ENCODE data around the gene C6orf89. TPM values are rescaled to one million over a fixed set of nuclear protein-coding genes. Genes with fewer than 3 reads are reported as not detected.

Gene C6orf89
- total RNA-seq, 4 donors from 2014 or later, result 7.8 to 41.8 (median 28.2) TPM

GRCh38 chr6:36907781-36908180, 22.0 kb downstream of the C6orf89 start:
- Histone ChIP-seq H3K4me1 (peaks cover 0 to 40% (median 6%) of the 10 kb centered on the region in 4 donors), H3K9me3 (no peaks in the 10 kb centered on the region), H3K4me3 (no peak overlapping the region), H3K27me3 (no peaks in the 10 kb centered on the region), H3K27ac (peak overlapping the region; percentile 1 to 63 (median 35)), H3K36me3 (peaks cover 0 to 21% (median 8%) of the 10 kb centered on the region in 4 donors)
- intact Hi-C loops (cut with DNase I; ENCODE audit: low total_unique reads), result no loop called here
- DNase-seq, result peak; percentile 44
- in situ Hi-C loops (cut with MboI; ENCODE audit: low pct_ligation_motif_present in 1 of 4, low pct_unique_long_range_greater_than_20kb in 1 of 4, low sequenced_read_pairs in 3 of 4), result no loop called here
- WGBS, 2 donors (ENCODE audit: low coverage in 1 of 2), result 45 to 61% methylated on average over 5 of the region's 5 CpGs
- TF ChIP-seq, protein P1, sequence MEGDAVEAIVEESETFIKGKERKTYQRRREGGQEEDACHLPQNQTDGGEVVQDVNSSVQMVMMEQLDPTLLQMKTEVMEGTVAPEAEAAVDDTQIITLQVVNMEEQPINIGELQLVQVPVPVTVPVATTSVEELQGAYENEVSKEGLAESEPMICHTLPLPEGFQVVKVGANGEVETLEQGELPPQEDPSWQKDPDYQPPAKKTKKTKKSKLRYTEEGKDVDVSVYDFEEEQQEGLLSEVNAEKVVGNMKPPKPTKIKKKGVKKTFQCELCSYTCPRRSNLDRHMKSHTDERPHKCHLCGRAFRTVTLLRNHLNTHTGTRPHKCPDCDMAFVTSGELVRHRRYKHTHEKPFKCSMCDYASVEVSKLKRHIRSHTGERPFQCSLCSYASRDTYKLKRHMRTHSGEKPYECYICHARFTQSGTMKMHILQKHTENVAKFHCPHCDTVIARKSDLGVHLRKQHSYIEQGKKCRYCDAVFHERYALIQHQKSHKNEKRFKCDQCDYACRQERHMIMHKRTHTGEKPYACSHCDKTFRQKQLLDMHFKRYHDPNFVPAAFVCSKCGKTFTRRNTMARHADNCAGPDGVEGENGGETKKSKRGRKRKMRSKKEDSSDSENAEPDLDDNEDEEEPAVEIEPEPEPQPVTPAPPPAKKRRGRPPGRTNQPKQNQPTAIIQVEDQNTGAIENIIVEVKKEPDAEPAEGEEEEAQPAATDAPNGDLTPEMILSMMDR (IDR thresholded peaks at IDR 0.05), result no peak
- TF ChIP-seq EP300 (IDR thresholded peaks at IDR 0.05; ENCODE audit: low read depth) (no peak), POLR2A (IDR thresholded peaks at IDR 0.05) (no peak), POLR2AphosphoS5 (IDR thresholded peaks at IDR 0.05) (no peak)

- intact Hi-C loops (cut with DNase I; ENCODE audit: low total_unique reads), result no loop called here
- TF ChIP-seq POLR2AphosphoS5 (IDR thresholded peaks at IDR 0.05) (no peak), EP300 (IDR thresholded peaks at IDR 0.05; ENCODE audit: low read depth) (no peak), POLR2A (IDR thresholded peaks at IDR 0.05) (no peak)
- TF ChIP-seq, protein P1 (IDR thresholded peaks at IDR 0.05), result no peak
- no peak for DNase-seq
- Histone ChIP-seq H3K4me3 (no peak overlapping the region), H3K27me3 (no peaks in the 10 kb centered on the region), H3K4me1 (peaks cover 2 to 49% (median 6%) of the 10 kb centered on the region in 4 donors), H3K36me3 (peaks cover 0 to 12% (median 4%) of the 10 kb centered on the region in 4 donors), H3K27ac (no peak overlapping the region), H3K9me3 (no peaks in the 10 kb centered on the region)
- 64 to 77% methylated on average over 1 to 2 of the region's 2 CpGs for WGBS, 2 donors (ENCODE audit: low coverage in 1 of 2)
- in situ Hi-C loops (cut with MboI; ENCODE audit: low pct_ligation_motif_present in 1 of 4, low pct_unique_long_range_greater_than_20kb in 1 of 4, low sequenced_read_pairs in 3 of 4), result no loop called here
Measured at GRCh38 chr6:36908747-36909146, 23.0 kb downstream of the C6orf89 start.

GRCh38 chr6:36912030-36912454, 26.3 kb downstream of the C6orf89 start:
- Histone ChIP-seq H3K27me3 (no peaks in the 10 kb centered on the region), H3K27ac (peak overlapping the region in 1 of 4 donors; percentile 23), H3K4me3 (no peak overlapping the region), H3K4me1 (peaks cover 0 to 34% (median 2%) of the 10 kb centered on the region in 4 donors), H3K36me3 (peaks cover 0 to 19% (median 8%) of the 10 kb centered on the region in 4 donors), H3K9me3 (no peaks in the 10 kb centered on the region)
- TF ChIP-seq POLR2AphosphoS5 (IDR thresholded peaks at IDR 0.05) (no peak), EP300 (IDR thresholded peaks at IDR 0.05; ENCODE audit: low read depth) (no peak), POLR2A (IDR thresholded peaks at IDR 0.05) (no peak)
- TF ChIP-seq, protein P1 (IDR thresholded peaks at IDR 0.05), result no peak
- no peak for DNase-seq
- WGBS, 2 donors (ENCODE audit: low coverage in 1 of 2), result 65 to 67% methylated on average over 3 to 4 of the region's 4 CpGs
- intact Hi-C loops (cut with DNase I; ENCODE audit: low total_unique reads) (loop anchor here (5.0 kb wide), 1 partner anchor 1025 kb away; no protein-coding TSS in a partner anchor), in situ Hi-C loops (cut with MboI; ENCODE audit: low pct_ligation_motif_present in 1 of 4, low pct_unique_long_range_greater_than_20kb in 1 of 4, low sequenced_read_pairs in 3 of 4) (no loop called here)

DNA sequence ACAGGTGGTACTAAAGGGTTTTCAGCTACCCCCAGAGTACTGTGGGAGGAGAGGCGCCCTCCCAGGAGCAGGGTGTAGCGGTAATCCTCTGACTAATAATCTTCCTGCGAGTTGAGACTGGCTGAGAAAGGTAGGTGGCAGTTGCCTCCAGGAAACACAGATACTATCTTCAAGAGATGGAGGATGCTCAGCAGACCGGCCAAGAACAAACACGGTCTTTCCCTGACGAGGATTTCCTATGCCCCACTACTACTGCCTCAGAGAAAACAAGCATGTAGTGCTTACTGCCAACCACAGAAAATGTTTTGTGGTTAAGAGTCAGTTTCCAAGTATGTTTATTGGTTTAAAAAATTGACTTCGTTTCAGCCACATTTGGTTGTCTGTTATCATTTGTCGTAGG, 26.8 kb downstream of the C6orf89 start:
- in situ Hi-C loops (cut with MboI; ENCODE audit: low pct_ligation_motif_present in 1 of 4, low pct_unique_long_range_greater_than_20kb in 1 of 4, low sequenced_read_pairs in 3 of 4), result no loop called here
- H3K4me1 ChIP-seq, result peaks cover 0 to 36% (median 2%) of the 10 kb centered on the region in 4 donors
- peak; percentile 14 for DNase-seq
- TF ChIP-seq EP300 (IDR thresholded peaks at IDR 0.05; ENCODE audit: low read depth) (no peak), POLR2A (IDR thresholded peaks at IDR 0.05) (no peak), POLR2AphosphoS5 (IDR thresholded peaks at IDR 0.05) (no peak)
- TF ChIP-seq, protein P1 (IDR thresholded peaks at IDR 0.05), result no peak
- H3K36me3 ChIP-seq, result peaks cover 0 to 19% (median 9%) of the 10 kb centered on the region in 4 donors
- H3K4me3 ChIP-seq, result no peak overlapping the region
- 58 to 62% methylated on average over 3 to 8 of the region's 8 CpGs for WGBS, 2 donors (ENCODE audit: low coverage in 1 of 2)
- intact Hi-C loops (cut with DNase I; ENCODE audit: low total_unique reads), result loop anchor here (5.0 kb wide), 1 partner anchor 1025 kb away; no protein-coding TSS in a partner anchor
- H3K27me3 ChIP-seq, result no peaks in the 10 kb centered on the region
- no peaks in the 10 kb centered on the region for H3K9me3 ChIP-seq
- H3K27ac ChIP-seq, result peak overlapping the region in 3 of 4 donors; percentile 44 to 54 (median 49)
